Measurements from ENCODE around the gene SLC37A1. TPM values are rescaled to one million over a fixed set of nuclear protein-coding genes. Genes with fewer than 3 reads are reported as not detected.

Gene SLC37A1
- total RNA-seq, 1 experiment from 2014 or later: 15.0 TPM

DNA sequence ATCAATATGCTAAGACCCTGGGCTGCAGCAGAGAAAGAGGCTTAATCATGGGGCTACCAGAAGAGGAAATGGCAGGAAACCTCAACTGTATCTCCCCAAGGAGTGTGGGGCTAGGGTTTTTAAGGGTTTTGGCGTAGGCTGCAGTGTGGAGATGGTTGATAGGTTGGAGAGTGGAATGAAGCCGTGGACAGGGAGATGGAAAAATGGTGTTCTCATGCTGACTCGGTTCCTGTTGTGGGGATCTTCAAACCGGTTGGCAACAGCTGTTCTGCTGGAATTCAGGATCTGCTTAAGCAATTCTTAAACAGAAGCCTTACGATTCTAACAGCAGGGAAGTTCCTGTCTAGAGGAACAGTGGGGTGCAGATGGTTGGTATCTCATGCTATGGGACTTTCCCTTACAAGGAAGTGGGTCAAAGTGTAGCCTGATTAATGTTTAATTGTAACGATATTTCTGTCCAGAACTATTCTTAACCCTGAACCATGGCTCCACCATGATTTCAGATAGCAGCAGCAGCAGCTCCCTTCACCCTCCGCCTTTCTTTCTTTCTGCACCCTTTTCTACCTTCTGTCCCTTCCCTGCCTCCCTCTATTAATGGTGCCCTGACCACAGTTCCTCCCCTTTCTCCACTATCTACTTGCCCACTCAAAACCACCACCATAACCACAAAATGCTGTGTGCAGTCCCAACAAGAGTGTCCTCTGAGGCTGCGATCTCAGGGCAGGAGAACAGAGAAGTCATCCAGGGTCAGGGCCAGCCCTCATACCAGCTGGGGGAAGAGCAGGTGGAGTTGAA, 48.4 kb upstream of the SLC37A1 start:
- ChIA-PET CTCF (no interaction called here), RAD21 (ENCODE audit: low non-redundant PET in 1 of 2, low total read pairs in 2 of 2, uncharacterized antibody in 2 of 2, unreplicated experiment in 2 of 2) (no interaction called here), POLR2A (no interaction called here)
- DNase-seq (ENCODE audit: low read depth, low spot score) (no peak), ATAC-seq (no peak)
- Histone ChIP-seq H3K9me3 (ENCODE audit: control insufficient read depth in 1 of 2, insufficient read depth in 1 of 2, low read depth in 1 of 2, low read length in 2 of 2) (no peaks in the 10 kb centered on the region), H3K4me2 (ENCODE audit: low read length) (no peak overlapping the region), H3K9me2 (ENCODE audit: insufficient read depth) (no peaks in the 10 kb centered on the region), H3K27me3 (ENCODE audit: insufficient read depth, low read length) (no peaks in the 10 kb centered on the region), H3K9ac (ENCODE audit: low read length) (no peak overlapping the region), H2AFZ (ENCODE audit: low read depth, low read length, poor library complexity, severe bottlenecking) (no peak overlapping the region), H3K4me3 (replicated peaks in 1 of 2; ENCODE audit: low read depth in 1 of 2, low read length in 2 of 2) (no peak overlapping the region), H3K79me2 (ENCODE audit: insufficient read depth, low read length) (no peaks in the 10 kb centered on the region), H3K4me1 (ENCODE audit: control insufficient read depth in 1 of 2, insufficient read depth in 2 of 2, low read length in 2 of 2) (peaks cover 3 to 15% of the 10 kb centered on the region in 2 experiments; a peak in 1 of 4 replicates), H4K20me1 (ENCODE audit: insufficient read depth) (no peaks in the 10 kb centered on the region), H3K27ac (ENCODE audit: low read depth, low read length) (no peak overlapping the region), H3K36me3 (ENCODE audit: control insufficient read depth in 1 of 2, insufficient read depth in 2 of 2, low read length in 2 of 2) (no peaks in the 10 kb centered on the region)
- no peak for TF ChIP-seq EZH2 (IDR thresholded peaks at IDR 0.05)
- TF ChIP-seq ZBTB33 (IDR thresholded peaks at IDR 0.05; ENCODE audit: extremely low read depth, insufficient replicate concordance, low read length): no peak
- TF ChIP-seq, protein P1, sequence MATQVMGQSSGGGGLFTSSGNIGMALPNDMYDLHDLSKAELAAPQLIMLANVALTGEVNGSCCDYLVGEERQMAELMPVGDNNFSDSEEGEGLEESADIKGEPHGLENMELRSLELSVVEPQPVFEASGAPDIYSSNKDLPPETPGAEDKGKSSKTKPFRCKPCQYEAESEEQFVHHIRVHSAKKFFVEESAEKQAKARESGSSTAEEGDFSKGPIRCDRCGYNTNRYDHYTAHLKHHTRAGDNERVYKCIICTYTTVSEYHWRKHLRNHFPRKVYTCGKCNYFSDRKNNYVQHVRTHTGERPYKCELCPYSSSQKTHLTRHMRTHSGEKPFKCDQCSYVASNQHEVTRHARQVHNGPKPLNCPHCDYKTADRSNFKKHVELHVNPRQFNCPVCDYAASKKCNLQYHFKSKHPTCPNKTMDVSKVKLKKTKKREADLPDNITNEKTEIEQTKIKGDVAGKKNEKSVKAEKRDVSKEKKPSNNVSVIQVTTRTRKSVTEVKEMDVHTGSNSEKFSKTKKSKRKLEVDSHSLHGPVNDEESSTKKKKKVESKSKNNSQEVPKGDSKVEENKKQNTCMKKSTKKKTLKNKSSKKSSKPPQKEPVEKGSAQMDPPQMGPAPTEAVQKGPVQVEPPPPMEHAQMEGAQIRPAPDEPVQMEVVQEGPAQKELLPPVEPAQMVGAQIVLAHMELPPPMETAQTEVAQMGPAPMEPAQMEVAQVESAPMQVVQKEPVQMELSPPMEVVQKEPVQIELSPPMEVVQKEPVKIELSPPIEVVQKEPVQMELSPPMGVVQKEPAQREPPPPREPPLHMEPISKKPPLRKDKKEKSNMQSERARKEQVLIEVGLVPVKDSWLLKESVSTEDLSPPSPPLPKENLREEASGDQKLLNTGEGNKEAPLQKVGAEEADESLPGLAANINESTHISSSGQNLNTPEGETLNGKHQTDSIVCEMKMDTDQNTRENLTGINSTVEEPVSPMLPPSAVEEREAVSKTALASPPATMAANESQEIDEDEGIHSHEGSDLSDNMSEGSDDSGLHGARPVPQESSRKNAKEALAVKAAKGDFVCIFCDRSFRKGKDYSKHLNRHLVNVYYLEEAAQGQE (IDR thresholded peaks at IDR 0.05; ENCODE audit: low read depth): no peak
- TF ChIP-seq EZH2phosphoT487 (IDR thresholded peaks at IDR 0.05; ENCODE audit: borderline replicate concordance): no peak
- no peak for TF ChIP-seq JUND (IDR thresholded peaks at IDR 0.05)
- TF ChIP-seq ZNF274 (IDR thresholded peaks at IDR 0.05; ENCODE audit: low read depth, low read length): no peak
- no peak for TF ChIP-seq POLR2AphosphoS5 (IDR thresholded peaks at IDR 0.05; ENCODE audit: low read depth, low read length)
- intact Hi-C loops (cut with micrococcal nuclease): no loop called here
- no TSS peak for BruUV-seq (replicated peaks)

Measured in HCT116 (cell line).